ENCODE measurements around the gene AMMECR1L. TPM values are rescaled to one million over a fixed set of nuclear protein-coding genes. Genes with fewer than 3 reads are reported as not detected.
"Not testable (repeated sequence)": the region's sequence is repeated elsewhere in the genome, so short reads cannot be mapped to it uniquely, and the experiment has no call there.

Gene AMMECR1L
- polyA plus RNA-seq, 1 experiment = 15.3 TPM

- Histone ChIP-seq H3K4me3 (ENCODE audit: low read depth, low read length) (no peak overlapping the region), H3K27ac (ENCODE audit: low read depth, low read length) (no peak overlapping the region), H3K27me3 (ENCODE audit: control insufficient read depth, insufficient read depth, low read length) (no peaks in the 10 kb centered on the region), H3K9me3 (ENCODE audit: control insufficient read depth, insufficient read depth, low read length) (no peaks in the 10 kb centered on the region)
- ChIA-PET CTCF (no interaction called here), POLR2A (interaction anchor here (0.6 kb wide), 1 partner anchor 8 kb away, joined by 11 read pairs; no protein-coding TSS in a partner anchor)
- no peak for TF ChIP-seq CTCF (IDR thresholded peaks at IDR 0.05; ENCODE audit: low read depth, low read length)
- no peak for DNase-seq (ENCODE audit: low read depth, low spot score)
Observed at GRCh38 chr2:127917916-127918315, 32.2 kb upstream of the AMMECR1L start.

DNA sequence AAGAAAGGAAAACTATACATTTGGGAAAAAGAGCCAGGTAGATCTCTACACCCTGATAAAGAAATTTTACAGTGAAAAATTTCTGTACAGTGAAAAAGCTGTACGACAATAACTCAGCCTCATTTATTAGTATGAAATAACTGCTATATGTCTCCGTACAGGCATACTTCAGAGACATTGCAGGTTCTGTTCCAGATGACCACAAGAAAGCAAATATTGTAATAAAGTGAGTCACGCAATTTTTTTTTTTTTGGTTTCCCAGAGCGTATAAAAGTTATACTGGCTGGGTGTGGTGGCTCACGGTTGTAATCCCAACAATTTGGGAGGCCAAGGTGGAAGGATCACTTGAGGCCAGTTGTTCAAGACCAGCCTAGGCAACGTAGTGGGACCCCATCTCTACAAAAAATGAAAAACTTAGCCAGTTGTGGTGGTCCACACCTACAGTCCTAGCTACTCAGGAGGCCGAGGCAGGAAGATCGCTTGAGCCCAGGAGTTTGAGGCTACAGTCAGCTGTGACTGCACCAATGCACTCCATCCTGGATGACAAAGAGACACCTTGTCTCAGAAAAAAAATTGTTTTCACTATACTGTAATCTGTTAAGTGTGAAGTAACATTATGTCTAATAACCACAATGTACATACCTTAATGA, 28.2 kb upstream of the AMMECR1L start:
- Histone ChIP-seq H3K4me3 (ENCODE audit: low read depth, low read length) (no peak overlapping the region), H3K27me3 (ENCODE audit: control insufficient read depth, insufficient read depth, low read length) (no peaks in the 10 kb centered on the region), H3K27ac (ENCODE audit: low read depth, low read length) (no peak overlapping the region), H3K9me3 (ENCODE audit: control insufficient read depth, insufficient read depth, low read length) (no peaks in the 10 kb centered on the region)
- CTCF ChIA-PET = no interaction called here
- DNase-seq (ENCODE audit: low read depth, low spot score) = no peak
- TF ChIP-seq CTCF (IDR thresholded peaks at IDR 0.05; ENCODE audit: low read depth, low read length) = no peak
- POLR2A ChIA-PET = no interaction called here

- ChIA-PET CTCF (no interaction called here), POLR2A (no interaction called here)
- DNase-seq (ENCODE audit: low read depth, low spot score) = no peak
- Histone ChIP-seq H3K4me3 (ENCODE audit: low read depth, low read length) (no peak overlapping the region), H3K9me3 (ENCODE audit: control insufficient read depth, insufficient read depth, low read length) (no peaks in the 10 kb centered on the region), H3K27ac (ENCODE audit: low read depth, low read length) (no peak overlapping the region), H3K27me3 (ENCODE audit: control insufficient read depth, insufficient read depth, low read length) (no peaks in the 10 kb centered on the region)
- no peak for TF ChIP-seq CTCF (IDR thresholded peaks at IDR 0.05; ENCODE audit: low read depth, low read length)
Observed at GRCh38 chr2:127911737-127912136, 26.0 kb upstream of the AMMECR1L start.

DNA sequence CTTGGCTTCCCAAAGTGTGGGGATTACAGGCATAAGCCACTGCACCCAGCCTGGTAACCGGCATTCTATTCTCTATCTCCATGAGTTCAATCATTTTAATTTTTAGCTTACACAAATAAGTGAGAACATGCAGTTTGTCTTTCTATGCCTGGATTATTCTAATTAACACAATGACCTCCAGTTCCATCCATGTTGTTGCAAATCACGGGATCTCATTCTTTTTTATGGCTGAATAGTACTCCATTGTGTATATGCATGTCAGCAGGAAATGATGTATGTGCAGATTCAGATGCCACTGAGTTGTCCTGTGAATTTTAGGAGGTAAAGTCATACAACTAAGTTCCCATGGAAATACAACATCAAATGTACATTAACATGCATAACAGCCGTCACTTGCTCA, 24.7 kb upstream of the AMMECR1L start:
- Histone ChIP-seq H3K4me3 (ENCODE audit: low read depth, low read length) (no peak overlapping the region), H3K9me3 (ENCODE audit: control insufficient read depth, insufficient read depth, low read length) (no peaks in the 10 kb centered on the region), H3K27ac (ENCODE audit: low read depth, low read length) (no peak overlapping the region), H3K27me3 (ENCODE audit: control insufficient read depth, insufficient read depth, low read length) (peaks cover under 1% of the 10 kb centered on the region)
- ChIA-PET CTCF (no interaction called here), POLR2A (no interaction called here)
- no peak for DNase-seq (ENCODE audit: low read depth, low spot score)
- TF ChIP-seq CTCF (IDR thresholded peaks at IDR 0.05; ENCODE audit: low read depth, low read length) = no peak

DNA sequence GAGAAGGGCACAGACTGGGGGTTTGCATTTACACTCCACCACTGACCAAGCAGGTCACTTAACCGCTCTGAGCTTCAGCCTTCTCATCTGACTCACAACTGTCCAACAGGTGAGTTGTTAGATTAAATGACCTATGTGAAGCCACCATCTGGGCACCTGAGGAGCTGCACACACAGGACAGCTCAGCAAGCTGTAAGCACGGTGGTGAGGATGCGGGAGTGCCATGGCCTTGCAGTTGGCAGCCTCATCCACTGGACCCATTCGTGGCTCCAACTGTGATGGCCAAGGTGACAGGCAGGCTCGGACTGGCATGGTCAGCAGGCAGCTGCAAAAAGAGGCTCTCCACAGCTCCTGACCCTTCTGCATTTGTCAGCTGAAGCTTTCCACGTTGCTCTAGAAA, 23.3 kb upstream of the AMMECR1L start:
- Histone ChIP-seq H3K4me3 (ENCODE audit: low read depth, low read length) (no peak overlapping the region), H3K27me3 (ENCODE audit: control insufficient read depth, insufficient read depth, low read length) (peaks cover 4% of the 10 kb centered on the region), H3K9me3 (ENCODE audit: control insufficient read depth, insufficient read depth, low read length) (no peaks in the 10 kb centered on the region), H3K27ac (ENCODE audit: low read depth, low read length) (no peak overlapping the region)
- POLR2A ChIA-PET = interaction anchor here (0.7 to 0.8 kb wide), 2 partner anchors 8 to 183 kb away, joined by 4 to 5 read pairs; no protein-coding TSS in a partner anchor
- no peak for TF ChIP-seq CTCF (IDR thresholded peaks at IDR 0.05; ENCODE audit: low read depth, low read length)
- CTCF ChIA-PET = interaction anchor here (0.8 kb wide), 1 partner anchor 325 kb away, joined by 5 read pairs; no protein-coding TSS in a partner anchor
- DNase-seq (ENCODE audit: low read depth, low spot score) = no peak

DNA sequence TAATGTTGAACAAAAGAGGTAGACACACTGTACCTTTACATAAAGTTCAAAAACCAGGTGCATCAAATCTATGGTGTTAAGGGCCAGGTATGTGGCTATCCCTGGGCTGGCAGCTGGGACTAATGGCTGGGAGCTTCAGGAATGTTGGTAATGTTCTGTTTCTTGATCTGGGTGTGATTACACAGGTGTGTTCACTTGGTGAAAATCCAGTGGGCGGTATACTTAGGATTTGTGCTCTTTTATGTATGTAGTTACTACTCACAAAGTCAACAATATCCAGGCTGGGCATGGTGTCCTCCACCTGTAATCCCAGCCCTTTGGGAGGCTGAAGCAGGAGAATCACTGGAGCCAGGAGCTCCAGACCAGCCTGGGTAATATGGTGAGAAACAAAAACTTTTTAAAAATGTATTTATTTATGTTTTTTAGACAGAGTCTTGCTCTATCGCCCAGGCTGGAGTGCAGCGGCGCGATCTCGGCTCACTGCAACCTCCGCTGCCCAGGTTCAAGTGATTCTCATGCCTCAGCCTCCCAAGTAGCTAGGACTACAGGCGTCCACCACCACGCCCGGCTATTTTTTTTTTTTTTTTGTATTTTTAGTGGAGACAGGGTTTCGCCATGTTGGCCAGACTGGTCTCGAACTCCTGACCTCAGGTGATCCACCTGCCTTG, 22.1 kb upstream of the AMMECR1L start:
- DNase-seq (ENCODE audit: low read depth, low spot score); H3K4me3 ChIP-seq (ENCODE audit: low read depth, low read length); POLR2A ChIA-PET; H3K27ac ChIP-seq (ENCODE audit: low read depth, low read length); CTCF ChIA-PET; H3K27me3 ChIP-seq (ENCODE audit: control insufficient read depth, insufficient read depth, low read length); H3K9me3 ChIP-seq (ENCODE audit: control insufficient read depth, insufficient read depth, low read length): not testable (repeated sequence)

Measured in AG04450 (cell line).